NCI-H2107 treated with DMSO at 0.1 percent for 48 hours (cell line): ENCODE data around the gene MARCHF10.

Experiments used
- DNase-seq: peaks from one replicate; lab custom pipeline; 2025; ENCODE audit not compliant: unreplicated experiment; lab: John Stamatoyannopoulos, UW

Gene MARCHF10

GRCh38 chr17:62679866-62680377 is 128.2 kb downstream of the MARCHF10 start:
- no peak for DNase-seq

GRCh38 chr17:62678214-62678919 is 129.7 kb downstream of the MARCHF10 start:
- DNase-seq: no peak

GRCh38 chr17:62676952-62677596 is 131.0 kb downstream of the MARCHF10 start:
- no peak for DNase-seq

DNA sequence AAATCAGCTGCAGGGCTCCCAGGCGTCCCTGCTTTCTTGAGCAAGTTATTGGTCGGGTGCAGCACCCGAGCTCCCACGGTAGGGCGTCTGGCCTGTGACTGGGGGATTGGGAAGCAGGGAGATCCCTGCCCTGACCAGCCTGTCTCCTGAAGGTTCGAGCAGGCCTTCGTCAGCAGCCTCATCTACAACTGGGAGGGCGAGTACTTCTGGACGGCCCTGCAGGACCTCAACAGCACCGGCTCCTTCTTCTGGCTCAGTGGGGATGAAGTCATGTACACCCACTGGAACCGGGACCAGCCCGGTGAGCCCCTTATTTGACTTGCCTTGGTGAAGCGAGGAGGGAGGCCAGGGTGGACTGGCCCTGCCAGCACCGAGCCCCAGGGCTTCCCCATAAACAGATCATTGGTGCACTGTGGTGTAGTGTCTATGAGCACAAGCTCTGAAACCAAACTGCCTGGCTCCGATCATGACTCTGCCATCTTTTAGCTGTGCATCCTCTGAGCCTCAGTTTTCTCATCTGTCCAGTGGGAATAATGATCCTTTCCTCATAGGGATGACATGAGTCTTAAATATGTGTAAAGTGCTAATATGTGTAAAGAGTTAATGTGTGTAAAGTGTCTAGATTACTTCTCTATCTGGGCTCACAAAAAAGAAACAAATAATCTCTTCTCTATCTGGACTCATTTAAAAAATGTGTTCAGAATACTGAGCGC is 131.7 kb downstream of the MARCHF10 start:
- DNase-seq: no peak

DNA sequence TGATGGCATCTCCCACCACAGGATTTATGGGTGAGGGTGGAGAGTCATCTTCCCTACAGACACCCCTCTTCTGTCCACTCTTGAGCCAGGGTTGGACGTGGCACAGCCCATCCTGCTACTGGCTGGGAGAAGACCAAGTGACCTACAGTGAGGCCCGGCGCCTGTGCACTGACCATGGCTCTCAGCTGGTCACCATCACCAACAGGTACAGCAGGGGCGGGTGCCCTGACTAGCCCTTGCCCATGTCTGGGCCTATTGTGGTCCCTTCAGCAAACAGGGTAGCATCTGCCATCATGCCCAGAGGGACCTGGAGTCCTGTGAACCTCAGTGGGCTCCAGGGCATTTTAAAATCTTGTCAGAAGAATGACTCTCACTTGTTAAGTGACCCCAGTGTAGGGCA is 132.4 kb downstream of the MARCHF10 start:
- no peak for DNase-seq

GRCh38 chr17:62675260-62675659 is 132.9 kb downstream of the MARCHF10 start:
- DNase-seq: no peak

GRCh38 chr17:62674841-62675240 is 133.3 kb downstream of the MARCHF10 start:
- no peak for DNase-seq

DNA sequence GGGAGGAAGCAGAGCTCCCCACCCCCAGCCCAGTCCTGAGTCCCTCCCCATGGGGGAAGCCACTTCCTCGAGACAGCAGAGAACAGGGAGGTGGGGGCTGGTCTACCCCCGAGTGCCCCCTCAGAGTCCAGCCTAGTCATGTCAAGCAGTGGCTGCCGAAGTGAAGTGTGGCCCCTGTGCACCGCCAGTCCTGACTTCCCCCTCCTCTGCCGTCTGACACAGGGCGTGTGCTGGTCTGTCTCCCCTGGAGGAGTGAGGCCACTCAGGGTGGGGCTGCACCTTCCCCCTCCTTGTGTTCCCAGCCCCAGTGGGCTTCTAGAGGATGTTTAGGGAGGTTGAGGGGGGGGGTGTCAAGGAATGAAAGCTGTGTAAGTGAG is 133.8 kb downstream of the MARCHF10 start:
- DNase-seq: no peak

DNA sequence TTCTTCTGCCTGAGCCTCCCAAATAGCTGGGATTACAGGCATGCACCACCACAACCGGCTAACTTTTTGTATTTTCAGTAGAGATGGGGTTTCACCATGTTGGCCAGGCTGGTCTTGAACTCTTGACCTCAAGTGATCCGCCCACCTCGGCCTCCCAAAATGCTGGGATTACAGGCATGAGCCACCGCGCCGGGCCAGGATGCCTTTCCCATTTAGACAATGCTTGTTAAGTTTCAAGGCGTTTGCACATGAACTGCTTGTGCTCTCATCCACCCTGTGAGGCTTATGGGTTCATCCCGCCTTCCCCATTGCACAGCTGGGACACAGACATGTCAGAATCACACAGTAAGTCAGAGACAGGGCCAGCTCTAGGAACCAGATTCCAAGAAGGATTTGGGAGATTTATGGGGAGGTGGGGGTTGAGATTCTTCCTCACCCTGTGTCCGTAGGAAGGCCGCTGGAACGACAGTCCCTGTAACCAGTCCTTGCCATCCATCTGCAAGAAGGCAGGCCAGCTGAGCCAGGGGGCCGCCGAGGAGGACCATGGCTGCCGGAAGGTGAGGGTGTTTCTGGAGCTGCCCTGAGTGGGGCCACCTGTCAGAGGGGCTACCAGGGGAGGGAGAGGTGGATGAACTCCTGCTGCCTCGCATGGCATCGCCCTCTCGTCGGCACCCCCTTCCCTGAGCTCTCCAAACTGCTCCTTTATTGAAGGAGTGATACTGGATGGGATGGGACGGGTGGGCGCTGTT is 134.3 kb downstream of the MARCHF10 start:
- DNase-seq: no peak

DNA sequence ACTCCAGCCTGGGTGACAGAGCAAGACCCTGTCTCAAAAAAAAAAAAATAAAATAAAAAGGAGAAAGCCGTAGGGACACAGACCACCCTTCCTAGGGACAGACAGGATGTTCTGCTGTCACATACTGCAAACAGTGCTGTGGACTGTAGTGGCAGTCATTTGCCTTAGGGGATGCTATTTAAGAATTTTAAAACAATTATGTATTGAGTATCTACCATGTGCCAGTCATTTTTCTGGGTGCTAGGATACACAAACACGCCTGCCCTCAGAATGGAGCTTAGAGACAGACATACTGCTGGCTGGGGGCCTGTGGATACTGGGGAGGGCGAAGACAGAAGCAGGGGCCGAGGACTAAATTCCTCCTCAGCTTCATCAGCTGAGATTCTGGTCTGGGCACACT is 135.2 kb downstream of the MARCHF10 start:
- no peak for DNase-seq

DNA sequence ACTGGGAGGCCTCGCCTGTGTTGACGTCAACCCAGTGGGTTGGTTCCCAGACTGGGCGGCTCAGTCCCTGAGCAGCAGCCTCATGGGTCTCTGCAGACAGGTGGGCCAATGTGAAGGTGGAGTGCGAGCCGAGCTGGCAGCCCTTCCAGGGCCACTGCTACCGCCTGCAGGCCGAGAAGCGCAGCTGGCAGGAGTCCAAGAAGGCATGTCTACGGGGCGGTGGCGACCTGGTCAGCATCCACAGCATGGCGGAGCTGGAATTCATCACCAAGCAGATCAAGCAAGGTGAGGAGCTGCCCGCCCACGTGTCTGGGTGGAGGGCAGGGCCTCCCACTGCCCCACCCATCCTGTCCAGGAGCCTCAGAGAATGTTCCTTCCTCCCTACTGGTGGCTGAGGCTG is 136.6 kb downstream of the MARCHF10 start:
- peak; percentile 9 for DNase-seq

DNA sequence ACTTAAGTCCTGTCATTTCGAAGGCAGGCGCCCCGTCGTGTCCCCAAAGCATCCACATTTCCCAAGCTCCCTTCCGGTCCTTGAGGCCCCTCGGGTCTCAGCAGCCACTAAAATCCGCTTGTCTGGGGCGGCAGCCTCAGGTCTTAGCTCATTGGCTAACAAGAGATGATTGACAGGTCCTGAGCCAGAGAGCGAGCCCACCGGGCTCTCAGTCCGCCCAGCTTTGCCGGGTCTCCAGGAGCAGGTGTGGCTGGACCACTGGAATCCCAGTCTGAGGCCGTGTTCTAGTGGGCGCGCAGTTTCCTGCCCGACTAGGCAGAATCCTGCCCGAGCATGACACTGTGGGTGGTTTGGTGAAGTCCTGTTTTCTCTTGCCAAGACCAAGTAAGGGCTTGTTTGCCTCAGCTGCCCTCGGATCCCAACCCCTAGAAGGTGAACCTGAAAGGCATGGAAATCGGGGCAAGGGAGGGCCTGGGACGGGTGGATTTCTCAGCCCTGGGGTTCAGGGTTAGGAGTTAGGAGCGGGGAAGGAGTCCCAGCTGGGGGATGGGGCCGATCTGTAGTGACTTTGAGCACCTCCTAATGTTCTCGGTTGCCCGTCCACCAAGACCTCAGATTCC is 137.8 kb downstream of the MARCHF10 start:
- DNase-seq: no peak

GRCh38 chr17:62668091-62668804 is 139.9 kb downstream of the MARCHF10 start:
- DNase-seq: no peak

GRCh38 chr17:62666801-62667591 is 141.1 kb downstream of the MARCHF10 start:
- no peak for DNase-seq

DNA sequence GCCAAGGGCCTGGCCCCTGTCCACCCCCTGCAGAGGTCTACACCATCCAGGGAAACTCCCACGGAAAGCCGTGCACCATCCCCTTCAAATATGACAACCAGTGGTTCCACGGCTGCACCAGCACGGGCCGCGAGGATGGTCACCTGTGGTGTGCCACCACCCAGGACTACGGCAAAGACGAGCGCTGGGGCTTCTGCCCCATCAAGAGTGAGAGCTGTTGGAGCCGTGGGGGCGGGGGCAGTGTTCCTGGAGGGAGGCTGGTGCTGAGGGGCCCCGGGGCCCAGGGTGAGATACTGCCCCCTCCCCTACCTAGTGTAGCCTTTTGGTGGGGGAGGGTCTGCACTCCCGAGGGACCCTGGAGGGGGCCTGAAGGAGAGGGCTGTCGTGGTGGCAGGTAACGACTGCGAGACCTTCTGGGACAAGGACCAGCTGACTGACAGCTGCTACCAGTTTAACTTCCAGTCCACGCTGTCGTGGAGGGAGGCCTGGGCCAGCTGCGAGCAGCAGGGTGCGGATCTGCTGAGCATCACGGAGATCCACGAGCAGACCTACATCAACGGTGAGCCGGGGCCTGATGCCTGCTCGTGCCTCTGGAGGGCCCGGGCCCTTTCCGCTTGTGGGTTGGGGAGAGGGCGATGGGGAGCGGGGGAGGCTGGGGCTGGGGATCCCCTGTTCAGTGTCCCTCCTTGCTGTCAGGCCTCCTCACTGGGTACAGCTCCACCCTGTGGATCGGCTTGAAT is 141.9 kb downstream of the MARCHF10 start:
- DNase-seq: no peak

DNA sequence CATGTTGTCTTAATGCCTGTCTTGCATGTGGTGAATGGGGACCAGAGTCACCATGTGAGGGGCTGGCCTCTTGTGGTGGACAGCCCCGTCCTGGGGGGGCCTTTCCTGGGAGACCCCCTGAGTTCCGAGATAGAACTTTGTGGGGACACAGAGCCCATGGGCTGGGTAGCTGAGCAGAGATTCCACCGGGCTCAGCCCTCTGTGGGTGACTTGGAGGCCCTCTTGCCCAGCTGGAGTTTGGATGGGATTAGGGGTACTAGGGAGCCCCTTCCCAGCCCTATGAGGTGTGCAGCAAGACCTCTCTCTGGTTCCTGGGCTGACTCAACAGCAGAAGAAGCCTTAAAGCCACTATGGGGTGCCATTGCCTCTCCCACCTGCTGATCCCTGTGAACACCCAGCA is 142.5 kb downstream of the MARCHF10 start:
- DNase-seq: no peak

GRCh38 chr17:62664336-62665120 is 143.6 kb downstream of the MARCHF10 start:
- DNase-seq: no peak

GRCh38 chr17:62663304-62663703 is 144.8 kb downstream of the MARCHF10 start:
- no peak for DNase-seq
